HG03280 (cell line): Measurements from ENCODE around the gene ZNF577.

Experiments
- ATAC-seq: cut with Tn5 transposase; IDR thresholded peaks from one replicate; pipeline ENCODE4 v1.9.1; 2021; ENCODE audit warnings: mild to moderate bottlenecking, moderate library complexity; ENCODE audit not compliant: unreplicated experiment

The ZNF577 gene

GRCh38 chr19:51873097-51873496, 14.7 kb downstream of the ZNF577 start:
- no peak for ATAC-seq

- no peak for ATAC-seq
Observed at GRCh38 chr19:51861870-51862622, 25.7 kb downstream of the ZNF577 start.

GRCh38 chr19:51837145-51837544, 50.6 kb downstream of the ZNF577 start:
- ATAC-seq: no peak

- ATAC-seq: no peak
Observed at GRCh38 chr19:51830274-51830673, 57.5 kb downstream of the ZNF577 start.

- ATAC-seq: no peak
Observed at GRCh38 chr19:51824281-51825005, 63.3 kb downstream of the ZNF577 start.

- no peak for ATAC-seq
Observed at GRCh38 chr19:51822946-51823345, 64.8 kb downstream of the ZNF577 start.

GRCh38 chr19:51822325-51822724, 65.4 kb downstream of the ZNF577 start:
- no peak for ATAC-seq

GRCh38 chr19:51821921-51822320, 65.8 kb downstream of the ZNF577 start:
- no peak for ATAC-seq

- ATAC-seq: no peak
Observed at GRCh38 chr19:51821456-51821855, 66.3 kb downstream of the ZNF577 start.
